K562 (cell line): ENCODE results near the gene LRRC25. TPM values are rescaled to one million over a fixed set of nuclear protein-coding genes. Genes with fewer than 3 reads are reported as not detected.
A peak's percentile ranks its signal among the peaks of the same experiment; 100 is the strongest.

Experiments used
- ATF1 ChIP-seq, 2 experiments: fragments of 450-650 bp in 1 of 2; IDR thresholded peaks; 2 replicates each; pipeline ENCODE4 v1.6.1; 2016; ENCODE audit warnings: missing compliant biosample characterization in 1 of 2, missing genetic modification characterization in 1 of 2
- C11orf30 ChIP-seq: fragments of 450-650 bp; IDR thresholded peaks from 2 replicates; pipeline ENCODE4 v1.6.1; 2016; ENCODE audit warnings: low read depth, mild to moderate bottlenecking
- CAMTA2 ChIP-seq: fragments of 250-450 bp; sonication (Bioruptor Pico); conservative IDR thresholded peaks from 2 replicates; pipeline ENCODE4 v1.5.1; 2022
- CSDE1 ChIP-seq, 2 experiments: fragments of 450-650 bp; IDR thresholded peaks; 2 replicates each; pipeline ENCODE4 v1.6.1; 2016; ENCODE audit warnings: mild to moderate bottlenecking in 1 of 2
- ELF1 ChIP-seq: fragments of 200-800 bp; sonication (Bioruptor generic); IDR thresholded peaks from 2 replicates; pipeline ENCODE4 v1.6.1; 2016; ENCODE audit warnings: missing genetic modification characterization, missing compliant biosample characterization
- ELF4 ChIP-seq: fragments of 450-650 bp; formaldehyde crosslinking; IDR thresholded peaks from 2 replicates; pipeline ENCODE4 v1.4.0; 2022; ENCODE audit warnings: missing genetic modification characterization
- GATAD2B ChIP-seq: fragments of 450-650 bp; IDR thresholded peaks from 2 replicates; pipeline ENCODE4 v1.6.1; 2017; ENCODE audit warnings: mild to moderate bottlenecking, borderline replicate concordance
- HSF4 ChIP-seq: fragments of 250-450 bp; sonication (Bioruptor Pico); IDR thresholded peaks from 2 replicates; pipeline ENCODE4 v2.1.2; 2022; ENCODE audit warnings: mild to moderate bottlenecking, moderate library complexity, borderline replicate concordance
- PBX2 ChIP-seq, 2 experiments: IDR thresholded peaks in 1 of 2; conservative IDR thresholded peaks in 1 of 2; 2 replicates each; pipeline ENCODE4 v1.6.1; 2016; ENCODE audit warnings: low read depth in 2 of 2, mild to moderate bottlenecking in 1 of 2, missing compliant biosample characterization in 1 of 2, missing genetic modification characterization in 1 of 2, moderate library complexity in 1 of 2
- SAP30 ChIP-seq: fragments of 200-600 bp; sonication (generic); IDR thresholded peaks from 2 replicates; pipeline ENCODE4 v1.6.1; 2012; ENCODE audit warnings: borderline replicate concordance, low read depth, mild to moderate bottlenecking, moderate library complexity, low read length, control low read depth, inconsistent platforms; ENCODE audit not compliant: insufficient read depth, poor library complexity, severe bottlenecking
- SNIP1 ChIP-seq: fragments of 450-650 bp; IDR thresholded peaks from 2 replicates; pipeline ENCODE4 v1.7.1; 2017; ENCODE audit warnings: low read depth, mild to moderate bottlenecking
- SRF ChIP-seq, 2 experiments: fragments of 250-450, 450-650 bp in 1 of 2; sonication (Bioruptor Pico) in 1 of 2; sonication (generic) in 1 of 2; formaldehyde crosslinking; IDR thresholded peaks; 2 replicates each; pipeline versions ENCODE4 v1.5.0 to v1.5.1; 2020 to 2022; ENCODE audit warnings: mild to moderate bottlenecking in 1 of 2, missing genetic modification reagents in 1 of 2
- TAF1 ChIP-seq: IDR thresholded peaks from 2 replicates; pipeline ENCODE4 v1.6.1; 2011; ENCODE audit warnings: mild to moderate bottlenecking, low read length, moderate library complexity; ENCODE audit not compliant: insufficient read depth, control insufficient read depth, severe bottlenecking; ENCODE audit errors: extremely low read depth
- TAL1 ChIP-seq: fragments of 450-650 bp; IDR thresholded peaks from 2 replicates; pipeline ENCODE4 v1.6.1; 2016; ENCODE audit warnings: mild to moderate bottlenecking
- TOE1 ChIP-seq, 2 experiments: fragments of 450-650 bp in 1 of 2; sonication (generic) in 1 of 2; formaldehyde crosslinking in 1 of 2; IDR thresholded peaks; 2 replicates each; pipeline versions ENCODE4 v1.7.1 to v1.8.0; 2016 to 2022; ENCODE audit warnings: borderline replicate concordance in 2 of 2, mild to moderate bottlenecking in 2 of 2, antibody characterized with exemption in 1 of 2, inconsistent platforms in 1 of 2, low read depth in 1 of 2, missing genetic modification reagents in 1 of 2, moderate library complexity in 1 of 2
- XRCC3 ChIP-seq: fragments of 450-650 bp; IDR thresholded peaks from 2 replicates; pipeline ENCODE4 v1.6.1; 2017; ENCODE audit warnings: mild to moderate bottlenecking, moderate library complexity
- ZNF316 ChIP-seq: fragments of 450-650 bp; IDR thresholded peaks from 2 replicates; pipeline ENCODE4 v1.6.1; 2016
- ZNF41 ChIP-seq: fragments of 250-450 bp; sonication (Bioruptor Pico); conservative IDR thresholded peaks from 2 replicates; pipeline ENCODE4 v1.4.0; 2020; ENCODE audit warnings: mild to moderate bottlenecking
- ZNF76 ChIP-seq: fragments of 250-450 bp; sonication (Bioruptor Pico); IDR thresholded peaks from 2 replicates; pipeline ENCODE4 v1.4.0; 2020; ENCODE audit warnings: mild to moderate bottlenecking, moderate library complexity, borderline replicate concordance
- polyA plus RNA-seq, 8 experiments: library from polyadenylated mRNA; depleted of rRNA in 4 of 8; stranded (reverse) in 5 of 8; unstranded in 3 of 8; fragments of >200 nt; fragmentation: Nextera tagmentation in 2 of 8; fragmentation: Illumina TruSeq in 1 of 8; extraction: Ambion mirVana in 2 of 8; extraction: Trizol in 1 of 8; gene quantifications; 2 replicates each; pipeline versions ENCODE4 v1.2.1 to v1.2.3, GENCODE V29; 2011 to 2014; ENCODE audit warnings: inconsistent platforms in 1 of 8, missing spikeins in 1 of 8
- total RNA-seq, 7 experiments: library from RNA; depleted of rRNA in 6 of 7; stranded (reverse); fragments of >200 nt in 6 of 7; fragmentation: Illumina TruSeq in 2 of 7; extraction: Trizol in 2 of 7; gene quantifications; 2 replicates each; pipeline versions ENCODE4 v1.2.1 to v1.2.3, GENCODE V29; 2011 to 2021; ENCODE audit warnings: low replicate concordance in 1 of 7
- TF ChIP-seq, protein P1 (sequence below): fragments of 200-400 bp; formaldehyde crosslinking; IDR thresholded peaks from 2 replicates; pipeline ENCODE4 v1.6.1; 2017; ENCODE audit warnings: mild to moderate bottlenecking, low read depth, low read length, moderate library complexity
- TF ChIP-seq, protein P2 (sequence below): sonication (generic); formaldehyde crosslinking; IDR thresholded peaks from 2 replicates; pipeline ENCODE4 v1.8.1; 2023; ENCODE audit warnings: mild to moderate bottlenecking, missing genetic modification reagents, moderate library complexity

Gene LRRC25
- total and polyA plus RNA-seq, 9 of the 15 experiments (the other 6 are each of a cell fraction or from before 2014, with no cell fraction given), result 0.07 to 0.36 (median 0.10) TPM; not detected in 3

- TF ChIP-seq SAP30 (peak; percentile 41), ZNF76 (CRISPR knock-in tag) (no peak), GATAD2B (no peak), PBX2 (CRISPR knock-in tag; IDR thresholded peaks at IDR 0.05; ENCODE audit: low read depth) (peak; percentile 81), PBX2 (tag; conservative IDR thresholded peaks at IDR 0.05; ENCODE audit: low read depth) (peak; percentile 79), TAL1 (no peak), CAMTA2 (CRISPR knock-in tag) (no peak), TOE1 (IDR thresholded peaks at IDR 0.05; ENCODE audit: borderline replicate concordance) (no peak), TOE1 (CRISPR knock-in tag; IDR thresholded peaks at IDR 0.05; ENCODE audit: borderline replicate concordance, low read depth) (no peak), ZNF316 (no peak), SRF (CRISPR knock-in tag; IDR thresholded peaks at IDR 0.05) (peak in 1 of 2 experiments; percentile 82; a peak in 1 of 4 replicates), TAF1 (no peak), ZNF41 (CRISPR knock-in tag) (no peak), C11orf30 (no peak), HSF4 (CRISPR knock-in tag) (no peak), ELF1 (tag) (no peak; the same call in 1 of the 2 replicates), CSDE1 (IDR thresholded peaks at IDR 0.05) (peak in 1 of 2 experiments; percentile 92; a peak in 1 of 4 replicates), XRCC3 (no peak), ATF1 (CRISPR knock-in tag; IDR thresholded peaks at IDR 0.05) (no peak), ATF1 (tag; IDR thresholded peaks at IDR 0.05) (peak; percentile 52), SNIP1 (no peak), ELF4 (CRISPR knock-in tag) (no peak)
- TF ChIP-seq, protein P1, sequence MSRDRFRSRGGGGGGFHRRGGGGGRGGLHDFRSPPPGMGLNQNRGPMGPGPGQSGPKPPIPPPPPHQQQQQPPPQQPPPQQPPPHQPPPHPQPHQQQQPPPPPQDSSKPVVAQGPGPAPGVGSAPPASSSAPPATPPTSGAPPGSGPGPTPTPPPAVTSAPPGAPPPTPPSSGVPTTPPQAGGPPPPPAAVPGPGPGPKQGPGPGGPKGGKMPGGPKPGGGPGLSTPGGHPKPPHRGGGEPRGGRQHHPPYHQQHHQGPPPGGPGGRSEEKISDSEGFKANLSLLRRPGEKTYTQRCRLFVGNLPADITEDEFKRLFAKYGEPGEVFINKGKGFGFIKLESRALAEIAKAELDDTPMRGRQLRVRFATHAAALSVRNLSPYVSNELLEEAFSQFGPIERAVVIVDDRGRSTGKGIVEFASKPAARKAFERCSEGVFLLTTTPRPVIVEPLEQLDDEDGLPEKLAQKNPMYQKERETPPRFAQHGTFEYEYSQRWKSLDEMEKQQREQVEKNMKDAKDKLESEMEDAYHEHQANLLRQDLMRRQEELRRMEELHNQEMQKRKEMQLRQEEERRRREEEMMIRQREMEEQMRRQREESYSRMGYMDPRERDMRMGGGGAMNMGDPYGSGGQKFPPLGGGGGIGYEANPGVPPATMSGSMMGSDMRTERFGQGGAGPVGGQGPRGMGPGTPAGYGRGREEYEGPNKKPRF, result no peak
- TF ChIP-seq, protein P2, sequence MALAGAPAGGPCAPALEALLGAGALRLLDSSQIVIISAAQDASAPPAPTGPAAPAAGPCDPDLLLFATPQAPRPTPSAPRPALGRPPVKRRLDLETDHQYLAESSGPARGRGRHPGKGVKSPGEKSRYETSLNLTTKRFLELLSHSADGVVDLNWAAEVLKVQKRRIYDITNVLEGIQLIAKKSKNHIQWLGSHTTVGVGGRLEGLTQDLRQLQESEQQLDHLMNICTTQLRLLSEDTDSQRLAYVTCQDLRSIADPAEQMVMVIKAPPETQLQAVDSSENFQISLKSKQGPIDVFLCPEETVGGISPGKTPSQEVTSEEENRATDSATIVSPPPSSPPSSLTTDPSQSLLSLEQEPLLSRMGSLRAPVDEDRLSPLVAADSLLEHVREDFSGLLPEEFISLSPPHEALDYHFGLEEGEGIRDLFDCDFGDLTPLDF, result no peak
Observed at GRCh38 chr19:18428787-18429674, 31.6 kb upstream of the LRRC25 start (continued).
